ENCODE data around the gene SLC66A2.

DNA sequence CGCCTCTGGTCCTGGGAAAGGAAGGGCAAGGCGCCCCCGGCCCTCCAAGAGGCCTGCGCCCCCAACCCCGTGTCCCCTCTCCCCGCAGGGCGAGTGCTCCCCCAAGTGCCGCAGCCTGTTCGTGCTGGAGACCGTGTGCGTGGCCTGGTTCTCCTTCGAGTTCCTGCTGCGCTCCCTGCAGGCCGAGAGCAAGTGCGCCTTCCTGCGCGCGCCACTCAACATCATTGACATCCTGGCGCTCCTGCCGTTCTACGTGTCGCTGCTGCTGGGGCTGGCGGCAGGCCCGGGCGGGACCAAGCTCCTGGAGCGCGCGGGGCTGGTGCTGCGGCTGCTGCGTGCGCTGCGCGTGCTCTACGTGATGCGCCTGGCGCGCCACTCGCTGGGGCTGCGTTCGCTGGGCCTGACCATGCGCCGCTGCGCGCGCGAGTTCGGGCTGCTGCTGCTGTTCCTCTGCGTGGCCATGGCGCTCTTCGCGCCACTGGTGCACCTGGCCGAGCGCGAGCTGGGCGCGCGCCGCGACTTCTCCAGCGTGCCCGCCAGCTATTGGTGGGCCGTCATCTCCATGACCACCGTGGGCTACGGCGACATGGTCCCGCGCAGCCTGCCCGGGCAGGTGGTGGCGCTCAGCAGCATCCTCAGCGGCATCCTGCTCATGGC is 52.4 kb downstream of the SLC66A2 start:
- TF ChIP-seq, protein P1, sequence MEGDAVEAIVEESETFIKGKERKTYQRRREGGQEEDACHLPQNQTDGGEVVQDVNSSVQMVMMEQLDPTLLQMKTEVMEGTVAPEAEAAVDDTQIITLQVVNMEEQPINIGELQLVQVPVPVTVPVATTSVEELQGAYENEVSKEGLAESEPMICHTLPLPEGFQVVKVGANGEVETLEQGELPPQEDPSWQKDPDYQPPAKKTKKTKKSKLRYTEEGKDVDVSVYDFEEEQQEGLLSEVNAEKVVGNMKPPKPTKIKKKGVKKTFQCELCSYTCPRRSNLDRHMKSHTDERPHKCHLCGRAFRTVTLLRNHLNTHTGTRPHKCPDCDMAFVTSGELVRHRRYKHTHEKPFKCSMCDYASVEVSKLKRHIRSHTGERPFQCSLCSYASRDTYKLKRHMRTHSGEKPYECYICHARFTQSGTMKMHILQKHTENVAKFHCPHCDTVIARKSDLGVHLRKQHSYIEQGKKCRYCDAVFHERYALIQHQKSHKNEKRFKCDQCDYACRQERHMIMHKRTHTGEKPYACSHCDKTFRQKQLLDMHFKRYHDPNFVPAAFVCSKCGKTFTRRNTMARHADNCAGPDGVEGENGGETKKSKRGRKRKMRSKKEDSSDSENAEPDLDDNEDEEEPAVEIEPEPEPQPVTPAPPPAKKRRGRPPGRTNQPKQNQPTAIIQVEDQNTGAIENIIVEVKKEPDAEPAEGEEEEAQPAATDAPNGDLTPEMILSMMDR (conservative IDR thresholded peaks at IDR 0.05 in 1 of 2, IDR thresholded peaks at IDR 0.05 in 1 of 2; ENCODE audit: extremely low read depth in 1 of 2, insufficient read depth in 1 of 2, low read depth in 1 of 2, low read length in 2 of 2) = no peak
- no peak for TF ChIP-seq EZH2 (IDR thresholded peaks at IDR 0.05; ENCODE audit: borderline replicate concordance, low read length)
